GM12891 (cell line): ENCODE results near the gene GRIN2A.

Experiments used
- POLR2A ChIP-seq: IDR thresholded peaks from 2 replicates; pipeline ENCODE4 v1.6.1; 2011; ENCODE audit warnings: low read depth, low read length, control low read depth
- POLR2AphosphoS5 ChIP-seq: IDR thresholded peaks from 2 replicates; pipeline ENCODE4 v1.6.1; 2011; ENCODE audit warnings: low read depth, low read length, control low read depth
- TAF1 ChIP-seq: IDR thresholded peaks from 2 replicates; pipeline ENCODE4 v1.6.1; 2011; ENCODE audit warnings: low read depth, low read length, control low read depth

DNA sequence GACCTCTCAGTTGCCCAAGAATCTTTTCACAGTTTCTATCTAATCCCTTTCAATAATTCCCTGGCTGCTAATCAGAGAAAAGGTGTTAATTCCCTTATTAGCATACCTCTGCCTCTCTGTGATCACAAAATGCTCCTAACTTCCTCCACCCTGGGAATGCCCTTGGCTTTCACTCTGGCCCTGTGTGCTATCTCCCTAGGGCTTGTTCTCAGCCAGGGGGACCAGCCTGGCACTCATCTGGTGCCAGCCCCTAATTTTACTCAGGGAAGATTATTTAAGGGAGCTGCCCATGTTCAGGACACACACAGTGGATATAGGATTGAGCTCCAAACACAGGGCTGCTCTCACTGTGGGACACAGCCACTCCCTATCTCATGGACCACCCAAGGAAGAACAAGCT, 225.2 kb downstream of the GRIN2A start:
- TF ChIP-seq POLR2A = no peak
- TF ChIP-seq POLR2AphosphoS5 = no peak
- TF ChIP-seq TAF1 = no peak
